Nephron (organoid): ENCODE results near the gene BBX.

Experiments used
- H3K27ac Mint-ChIP-seq, 3 experiments: 2 replicates each; pipeline ENCODE4 v1.8.0; 2020; ENCODE audit warnings: mixed read lengths in 3 of 3, mild to moderate bottlenecking in 2 of 3, moderate library complexity in 1 of 3
- H3K27me3 Mint-ChIP-seq: 2 replicates; pipeline ENCODE4 v1.8.0; 2021; ENCODE audit warnings: low read depth, mild to moderate bottlenecking, moderate library complexity, mixed read lengths
- H3K36me3 Mint-ChIP-seq: 2 replicates; pipeline ENCODE4 v1.8.0; 2020; ENCODE audit warnings: low read depth, mixed read lengths
- H3K4me1 Mint-ChIP-seq: 2 replicates; pipeline ENCODE4 v1.8.0; 2020; ENCODE audit warnings: mixed read lengths
- H3K4me3 Mint-ChIP-seq, 3 experiments: 2 replicates each; pipeline ENCODE4 v1.8.0; 2020; ENCODE audit warnings: mild to moderate bottlenecking in 3 of 3, mixed read lengths in 3 of 3, moderate library complexity in 2 of 3
- H3K9me3 Mint-ChIP-seq: 2 replicates; pipeline ENCODE4 v1.8.0; 2020; ENCODE audit warnings: mixed read lengths
- TF ChIP-seq, protein P1 (sequence below), 3 experiments: fragments of 200-600 bp; sonication (generic); IDR thresholded peaks; one replicate each; pipeline ENCODE4 v1.5.0; 2021; ENCODE audit warnings: antibody characterized with exemption in 3 of 3; ENCODE audit not compliant: unreplicated experiment in 3 of 3

Gene BBX

DNA sequence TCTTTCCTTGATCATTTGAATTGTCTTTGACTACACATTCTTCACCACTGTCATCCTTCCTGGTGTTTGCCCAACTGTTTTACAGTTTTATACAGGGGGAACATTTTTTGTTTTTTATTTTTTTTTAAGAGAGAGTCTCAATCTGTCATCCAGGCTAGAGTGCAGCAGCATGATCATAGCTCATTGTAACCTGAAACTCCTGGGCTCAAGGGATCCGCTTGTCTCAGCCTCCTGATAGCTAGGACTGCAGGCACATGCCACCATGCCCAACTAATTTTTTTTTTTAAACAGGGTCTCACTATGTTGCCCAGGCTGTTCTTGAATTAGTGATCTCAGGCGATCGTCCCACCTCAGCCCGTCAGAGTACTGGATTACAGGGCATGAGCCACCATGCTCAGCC, 222.6 kb downstream of the BBX start:
- Mint-ChIP-seq H3K4me3 (no peak overlapping the region), H3K27ac (no peak overlapping the region), H3K36me3 (peaks cover 5% of the 10 kb centered on the region), H3K9me3 (no peaks in the 10 kb centered on the region), H3K27me3 (no peaks in the 10 kb centered on the region), H3K4me1 (peaks cover 9% of the 10 kb centered on the region)
- TF ChIP-seq, protein P1, sequence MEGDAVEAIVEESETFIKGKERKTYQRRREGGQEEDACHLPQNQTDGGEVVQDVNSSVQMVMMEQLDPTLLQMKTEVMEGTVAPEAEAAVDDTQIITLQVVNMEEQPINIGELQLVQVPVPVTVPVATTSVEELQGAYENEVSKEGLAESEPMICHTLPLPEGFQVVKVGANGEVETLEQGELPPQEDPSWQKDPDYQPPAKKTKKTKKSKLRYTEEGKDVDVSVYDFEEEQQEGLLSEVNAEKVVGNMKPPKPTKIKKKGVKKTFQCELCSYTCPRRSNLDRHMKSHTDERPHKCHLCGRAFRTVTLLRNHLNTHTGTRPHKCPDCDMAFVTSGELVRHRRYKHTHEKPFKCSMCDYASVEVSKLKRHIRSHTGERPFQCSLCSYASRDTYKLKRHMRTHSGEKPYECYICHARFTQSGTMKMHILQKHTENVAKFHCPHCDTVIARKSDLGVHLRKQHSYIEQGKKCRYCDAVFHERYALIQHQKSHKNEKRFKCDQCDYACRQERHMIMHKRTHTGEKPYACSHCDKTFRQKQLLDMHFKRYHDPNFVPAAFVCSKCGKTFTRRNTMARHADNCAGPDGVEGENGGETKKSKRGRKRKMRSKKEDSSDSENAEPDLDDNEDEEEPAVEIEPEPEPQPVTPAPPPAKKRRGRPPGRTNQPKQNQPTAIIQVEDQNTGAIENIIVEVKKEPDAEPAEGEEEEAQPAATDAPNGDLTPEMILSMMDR (IDR thresholded peaks at IDR 0.05; ENCODE audit: unreplicated experiment in 3 of 3) = no peak

DNA sequence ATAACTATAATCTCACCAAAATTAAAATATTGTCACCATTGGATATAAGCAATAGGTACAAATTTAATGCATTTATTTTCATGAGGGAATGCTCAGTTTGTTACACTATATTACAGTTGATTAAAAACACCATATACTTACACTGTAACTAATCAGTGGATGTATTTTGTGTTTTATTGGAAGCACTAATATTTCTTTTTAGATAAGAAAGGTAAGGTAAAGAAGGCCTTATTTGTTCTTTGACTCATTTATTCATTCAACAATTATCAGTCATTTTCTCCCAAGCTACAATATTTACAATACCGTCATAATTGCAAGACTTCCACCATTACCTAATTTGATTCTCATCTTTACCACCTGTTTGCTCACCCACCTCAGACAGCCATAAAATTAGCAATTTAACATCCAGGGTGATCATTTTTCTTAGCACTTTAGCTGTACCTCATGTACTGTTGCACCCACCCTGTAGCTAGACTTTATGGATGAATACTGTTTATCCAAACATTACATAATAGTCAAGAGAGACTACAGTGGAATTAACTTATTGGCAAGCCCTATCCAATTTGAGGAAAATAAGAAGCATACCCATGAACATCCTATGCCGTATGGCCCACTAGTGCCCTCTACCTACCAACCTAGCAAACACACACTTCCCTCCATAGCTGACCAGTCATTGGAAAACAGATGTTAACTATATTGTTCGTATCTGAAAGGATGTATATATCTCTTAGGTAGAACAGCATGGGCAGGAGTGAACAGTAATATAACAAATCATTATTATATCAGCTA, 229.6 kb downstream of the BBX start:
- Mint-ChIP-seq H3K4me3 (no peak overlapping the region), H3K4me1 (no peaks in the 10 kb centered on the region), H3K9me3 (no peaks in the 10 kb centered on the region), H3K27me3 (no peaks in the 10 kb centered on the region), H3K36me3 (peaks cover 12% of the 10 kb centered on the region), H3K27ac (no peak overlapping the region)
- TF ChIP-seq, protein P1 (IDR thresholded peaks at IDR 0.05; ENCODE audit: unreplicated experiment in 3 of 3) = peak; percentile 37 to 53 (median 43)

GRCh38 chr3:107753494-107753893, 230.7 kb downstream of the BBX start:
- no peaks in the 10 kb centered on the region for H3K4me1 Mint-ChIP-seq
- H3K27me3 Mint-ChIP-seq = no peaks in the 10 kb centered on the region
- H3K36me3 Mint-ChIP-seq = peaks cover 20% of the 10 kb centered on the region
- H3K27ac Mint-ChIP-seq = no peak overlapping the region
- TF ChIP-seq, protein P1 (IDR thresholded peaks at IDR 0.05; ENCODE audit: unreplicated experiment in 3 of 3) = peak; percentile 37 to 58 (median 41)
- no peak overlapping the region for H3K4me3 Mint-ChIP-seq
- H3K9me3 Mint-ChIP-seq = no peaks in the 10 kb centered on the region

GRCh38 chr3:107753976-107754375, 231.2 kb downstream of the BBX start:
- Mint-ChIP-seq H3K4me3 (no peak overlapping the region), H3K36me3 (peaks cover 22% of the 10 kb centered on the region), H3K4me1 (no peaks in the 10 kb centered on the region), H3K9me3 (no peaks in the 10 kb centered on the region), H3K27me3 (no peaks in the 10 kb centered on the region), H3K27ac (no peak overlapping the region)
- TF ChIP-seq, protein P1 (IDR thresholded peaks at IDR 0.05; ENCODE audit: unreplicated experiment in 3 of 3) = no peak

- no peaks in the 10 kb centered on the region for H3K27me3 Mint-ChIP-seq
- no peak overlapping the region for H3K4me3 Mint-ChIP-seq
- no peaks in the 10 kb centered on the region for H3K9me3 Mint-ChIP-seq
- H3K27ac Mint-ChIP-seq = no peak overlapping the region
- no peaks in the 10 kb centered on the region for H3K4me1 Mint-ChIP-seq
- peaks cover 36% of the 10 kb centered on the region for H3K36me3 Mint-ChIP-seq
- TF ChIP-seq, protein P1 (IDR thresholded peaks at IDR 0.05; ENCODE audit: unreplicated experiment in 3 of 3) = no peak
These were observed 233.9 kb downstream of the BBX start for GRCh38 chr3:107756649-107757048.

DNA sequence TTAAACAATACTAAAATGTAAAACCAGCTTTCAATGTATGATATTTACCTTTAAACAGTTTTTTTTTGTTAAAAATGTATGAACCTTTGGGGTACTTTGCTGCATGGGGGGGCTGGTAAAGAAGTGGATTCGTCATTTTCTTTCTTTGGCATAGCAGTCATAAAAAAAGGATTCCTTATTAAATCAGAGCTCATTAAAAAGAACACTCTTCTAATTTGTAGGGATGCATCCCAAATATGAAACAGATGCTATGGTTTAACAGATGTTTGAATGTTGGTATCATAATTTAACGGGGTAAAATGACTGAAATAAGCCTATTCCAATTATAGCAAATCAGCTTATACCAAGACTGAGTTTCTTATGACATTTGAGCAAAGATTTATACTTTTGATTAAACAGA, 234.4 kb downstream of the BBX start:
- H3K9me3 Mint-ChIP-seq = no peaks in the 10 kb centered on the region
- H3K36me3 Mint-ChIP-seq = peaks cover 38% of the 10 kb centered on the region
- H3K4me1 Mint-ChIP-seq = no peaks in the 10 kb centered on the region
- no peak overlapping the region for H3K4me3 Mint-ChIP-seq
- TF ChIP-seq, protein P1 (IDR thresholded peaks at IDR 0.05; ENCODE audit: unreplicated experiment in 3 of 3) = no peak
- H3K27me3 Mint-ChIP-seq = no peaks in the 10 kb centered on the region
- H3K27ac Mint-ChIP-seq = no peak overlapping the region
